Lower leg skin (tissue), 3 donors: ENCODE measurements around the gene CUL9.

Experiments used
- POLR2A ChIP-seq, 2 donors: fragments of 450-650 bp; IDR thresholded peaks; one replicate each; pipeline ENCODE4 v1.6.1; 2016 to 2017; ENCODE audit warnings: antibody characterized with exemption in 2 of 2, mild to moderate bottlenecking in 1 of 2, moderate library complexity in 1 of 2
- TF ChIP-seq, protein P1 (sequence below), 3 donors: fragments of 450-650 bp; IDR thresholded peaks; one replicate each; pipeline ENCODE4 v1.5.1; 2016; ENCODE audit warnings: antibody characterized with exemption in 3 of 3, mild to moderate bottlenecking in 3 of 3, moderate library complexity in 2 of 3

DNA sequence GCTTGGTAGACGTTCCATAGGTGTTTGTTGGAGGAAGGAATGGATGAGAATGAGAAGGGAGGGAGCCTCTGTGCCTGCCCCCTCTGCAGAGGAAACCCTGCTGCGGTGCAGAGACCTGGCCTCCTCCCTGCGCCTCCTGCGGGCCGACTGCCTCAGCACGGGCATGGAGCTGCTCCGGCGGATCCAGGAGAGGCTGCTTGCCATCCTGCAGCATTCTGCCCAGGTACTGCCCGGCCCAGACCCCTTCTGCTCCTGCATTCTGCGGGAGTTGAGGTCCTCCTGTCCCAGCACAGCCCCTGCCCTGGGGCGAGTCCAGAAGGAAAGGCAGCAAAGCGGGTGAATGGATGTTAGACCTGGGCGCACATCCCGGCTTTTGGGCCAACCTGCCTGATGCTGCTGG is 41.2 kb downstream of the CUL9 start:
- TF ChIP-seq, protein P1, sequence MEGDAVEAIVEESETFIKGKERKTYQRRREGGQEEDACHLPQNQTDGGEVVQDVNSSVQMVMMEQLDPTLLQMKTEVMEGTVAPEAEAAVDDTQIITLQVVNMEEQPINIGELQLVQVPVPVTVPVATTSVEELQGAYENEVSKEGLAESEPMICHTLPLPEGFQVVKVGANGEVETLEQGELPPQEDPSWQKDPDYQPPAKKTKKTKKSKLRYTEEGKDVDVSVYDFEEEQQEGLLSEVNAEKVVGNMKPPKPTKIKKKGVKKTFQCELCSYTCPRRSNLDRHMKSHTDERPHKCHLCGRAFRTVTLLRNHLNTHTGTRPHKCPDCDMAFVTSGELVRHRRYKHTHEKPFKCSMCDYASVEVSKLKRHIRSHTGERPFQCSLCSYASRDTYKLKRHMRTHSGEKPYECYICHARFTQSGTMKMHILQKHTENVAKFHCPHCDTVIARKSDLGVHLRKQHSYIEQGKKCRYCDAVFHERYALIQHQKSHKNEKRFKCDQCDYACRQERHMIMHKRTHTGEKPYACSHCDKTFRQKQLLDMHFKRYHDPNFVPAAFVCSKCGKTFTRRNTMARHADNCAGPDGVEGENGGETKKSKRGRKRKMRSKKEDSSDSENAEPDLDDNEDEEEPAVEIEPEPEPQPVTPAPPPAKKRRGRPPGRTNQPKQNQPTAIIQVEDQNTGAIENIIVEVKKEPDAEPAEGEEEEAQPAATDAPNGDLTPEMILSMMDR (IDR thresholded peaks at IDR 0.05), result no peak
- TF ChIP-seq POLR2A (IDR thresholded peaks at IDR 0.05), result no peak
